Activated CD4-positive, alpha-beta T cell treated with anti-CD3 and anti-CD28 coated beads, Interleukin-10, Interleukin-2, amounts not matched to agents 100 ng/mL and 50 ng/mL, durations not matched to agents 16 hours and 8 hours (primary cell): ENCODE measurements around the gene OR12D1.

ENCODE experiments used
- DNase-seq: peaks from one replicate; pipeline ENCODE4 v3.0.0-alpha.2; 2020

The OR12D1 gene

GRCh38 chr6:29466241-29466640, 51.5 kb downstream of the OR12D1 start:
- no peak for DNase-seq
